ENCODE measurements around the gene UBE2D3. TPM values are rescaled to one million over a fixed set of nuclear protein-coding genes. Genes with fewer than 3 reads are reported as not detected.

UBE2D3 gene
- total RNA-seq, 3 donors from 2014 or later, result 374 to 405 (median 392) TPM

- TF ChIP-seq POLR2A (IDR thresholded peaks at IDR 0.05), result no peak
- TF ChIP-seq CTCF (IDR thresholded peaks at IDR 0.05), result no peak
- no peak for TF ChIP-seq POLR2AphosphoS5 (IDR thresholded peaks at IDR 0.05)
- Histone ChIP-seq H3K9me3 (no peaks in the 10 kb centered on the region), H3K36me3 (no peaks in the 10 kb centered on the region), H3K4me3 (no peak overlapping the region), H3K27ac (no peak overlapping the region), H3K4me1 (no peaks in the 10 kb centered on the region), H3K27me3 (no peaks in the 10 kb centered on the region)
- no peak for DNase-seq (ENCODE audit: low spot score in 2 of 2)
- intact Hi-C loops (cut with DNase I; ENCODE audit: low total_unique reads), result no loop called here
Observed at GRCh38 chr4:102792361-102792936, 34.9 kb downstream of the UBE2D3 start.

GRCh38 chr4:102791318-102791835 is 36.0 kb downstream of the UBE2D3 start:
- intact Hi-C loops (cut with DNase I; ENCODE audit: low total_unique reads), result no loop called here

GRCh38 chr4:102789317-102789717 is 38.0 kb downstream of the UBE2D3 start:
- no peaks in the 10 kb centered on the region for H3K9me3 ChIP-seq
- DNase-seq (ENCODE audit: low spot score in 2 of 2), result no peak
- H3K27ac ChIP-seq, result no peak overlapping the region
- H3K4me3 ChIP-seq, result no peak overlapping the region
- no peaks in the 10 kb centered on the region for H3K36me3 ChIP-seq
- TF ChIP-seq POLR2AphosphoS5 (IDR thresholded peaks at IDR 0.05), result no peak
- TF ChIP-seq POLR2A (IDR thresholded peaks at IDR 0.05), result no peak
- no peak for TF ChIP-seq CTCF (IDR thresholded peaks at IDR 0.05)
- intact Hi-C loops (cut with DNase I; ENCODE audit: low total_unique reads), result no loop called here
- H3K27me3 ChIP-seq, result no peaks in the 10 kb centered on the region
- no peaks in the 10 kb centered on the region for H3K4me1 ChIP-seq

More at GRCh38 chr4:102791318-102791835, 36.0 kb downstream of the UBE2D3 start:
- no peak overlapping the region for H3K4me3 ChIP-seq
- no peaks in the 10 kb centered on the region for H3K9me3 ChIP-seq
- no peak overlapping the region for H3K27ac ChIP-seq
- no peaks in the 10 kb centered on the region for H3K27me3 ChIP-seq
- no peaks in the 10 kb centered on the region for H3K4me1 ChIP-seq
- TF ChIP-seq CTCF (IDR thresholded peaks at IDR 0.05), result no peak
- TF ChIP-seq POLR2AphosphoS5 (IDR thresholded peaks at IDR 0.05), result no peak
- TF ChIP-seq POLR2A (IDR thresholded peaks at IDR 0.05), result no peak
- no peaks in the 10 kb centered on the region for H3K36me3 ChIP-seq
- no peak for DNase-seq (ENCODE audit: low spot score in 2 of 2)

- Histone ChIP-seq H3K27me3 (no peaks in the 10 kb centered on the region), H3K9me3 (no peaks in the 10 kb centered on the region), H3K36me3 (no peaks in the 10 kb centered on the region), H3K4me1 (no peaks in the 10 kb centered on the region), H3K27ac (no peak overlapping the region), H3K4me3 (no peak overlapping the region)
- intact Hi-C loops (cut with DNase I; ENCODE audit: low total_unique reads), result no loop called here
- no peak for TF ChIP-seq POLR2A (IDR thresholded peaks at IDR 0.05)
- no peak for TF ChIP-seq POLR2AphosphoS5 (IDR thresholded peaks at IDR 0.05)
- TF ChIP-seq CTCF (IDR thresholded peaks at IDR 0.05), result no peak
- DNase-seq (ENCODE audit: low spot score in 2 of 2), result no peak
Observed at GRCh38 chr4:102787944-102788343, 39.4 kb downstream of the UBE2D3 start.

- no peaks in the 10 kb centered on the region for H3K36me3 ChIP-seq
- no peak overlapping the region for H3K27ac ChIP-seq
- no peak overlapping the region for H3K4me3 ChIP-seq
- H3K9me3 ChIP-seq, result no peaks in the 10 kb centered on the region
- intact Hi-C loops (cut with DNase I; ENCODE audit: low total_unique reads), result no loop called here
- no peaks in the 10 kb centered on the region for H3K4me1 ChIP-seq
- no peaks in the 10 kb centered on the region for H3K27me3 ChIP-seq
- TF ChIP-seq POLR2A (IDR thresholded peaks at IDR 0.05) (no peak), CTCF (IDR thresholded peaks at IDR 0.05) (no peak), POLR2AphosphoS5 (IDR thresholded peaks at IDR 0.05) (no peak)
- DNase-seq (ENCODE audit: low spot score in 2 of 2), result no peak
Observed at GRCh38 chr4:102787096-102787881, 40.1 kb downstream of the UBE2D3 start.

Data from breast epithelium (tissue), 4 donors.